HG02840 (cell line): ENCODE results near the gene CNMD.

ENCODE experiments used
- ATAC-seq: cut with Tn5 transposase; IDR thresholded peaks from one replicate; pipeline ENCODE4 v1.9.1; 2021; ENCODE audit warnings: mild to moderate bottlenecking, moderate library complexity, moderate number of reproducible peaks; ENCODE audit not compliant: unreplicated experiment, low FRiP score

Gene CNMD

DNA sequence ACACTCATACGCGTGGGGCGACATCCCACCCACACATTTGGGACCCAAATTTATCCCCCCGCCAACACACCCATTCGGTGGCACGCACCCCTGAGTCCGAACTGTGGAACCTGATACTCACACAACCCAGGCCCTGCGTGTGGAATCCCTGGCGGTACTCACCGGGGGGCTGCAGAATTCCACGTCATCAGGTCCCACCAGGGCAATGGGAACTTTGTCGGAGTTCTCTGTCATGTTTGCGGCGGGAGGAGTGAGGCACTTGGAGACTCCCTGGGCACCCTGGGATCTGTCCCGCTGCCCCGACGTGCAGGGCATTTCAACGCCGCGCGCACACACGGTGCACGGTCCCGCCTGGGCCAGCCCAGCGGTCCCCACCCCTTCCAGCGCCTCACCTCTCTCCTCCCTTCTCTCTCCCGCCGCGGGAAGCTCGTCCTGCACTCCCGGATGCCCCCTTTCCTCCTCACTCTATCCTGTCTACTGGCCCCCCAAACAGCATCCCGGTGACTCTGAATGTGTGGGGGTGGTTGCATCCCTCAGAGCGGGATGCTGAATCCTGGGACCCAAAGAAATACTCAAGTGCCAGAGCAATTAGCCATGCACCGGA, at the start of gene CNMD:
Gene CNMD (minus strand): TSS at position 353 of the 604 bp plus-strand sequence. CDS start 119 bp downstream, at position 234.
- ATAC-seq, result no peak

GRCh38 chr13:52788011-52788410, 48.4 kb upstream of the CNMD start:
- no peak for ATAC-seq

DNA sequence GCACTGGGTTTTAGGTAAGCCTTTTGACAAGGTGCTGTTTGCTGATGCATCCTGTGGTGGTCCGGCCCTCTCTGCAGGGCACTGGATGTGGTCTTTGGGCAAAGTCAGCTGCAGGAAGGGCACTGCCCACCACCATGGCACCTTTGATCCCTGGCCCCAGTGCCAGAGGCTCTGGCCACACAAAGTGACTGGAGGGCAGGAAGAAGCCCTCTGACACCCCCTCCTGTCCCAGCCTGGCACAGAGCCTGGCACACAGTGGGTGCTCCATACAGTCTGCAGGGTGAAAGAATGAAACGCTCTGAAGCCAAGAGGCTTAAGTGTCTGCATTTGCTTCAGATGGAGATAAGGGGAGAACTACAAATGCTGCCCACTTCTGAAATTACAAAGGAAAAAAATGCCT, 47.6 kb upstream of the CNMD start:
- ATAC-seq, result no peak

- no peak for ATAC-seq
Observed at GRCh38 chr13:52786766-52787165, 47.1 kb upstream of the CNMD start.

- no peak for ATAC-seq
Observed at GRCh38 chr13:52785739-52786138, 46.1 kb upstream of the CNMD start.

DNA sequence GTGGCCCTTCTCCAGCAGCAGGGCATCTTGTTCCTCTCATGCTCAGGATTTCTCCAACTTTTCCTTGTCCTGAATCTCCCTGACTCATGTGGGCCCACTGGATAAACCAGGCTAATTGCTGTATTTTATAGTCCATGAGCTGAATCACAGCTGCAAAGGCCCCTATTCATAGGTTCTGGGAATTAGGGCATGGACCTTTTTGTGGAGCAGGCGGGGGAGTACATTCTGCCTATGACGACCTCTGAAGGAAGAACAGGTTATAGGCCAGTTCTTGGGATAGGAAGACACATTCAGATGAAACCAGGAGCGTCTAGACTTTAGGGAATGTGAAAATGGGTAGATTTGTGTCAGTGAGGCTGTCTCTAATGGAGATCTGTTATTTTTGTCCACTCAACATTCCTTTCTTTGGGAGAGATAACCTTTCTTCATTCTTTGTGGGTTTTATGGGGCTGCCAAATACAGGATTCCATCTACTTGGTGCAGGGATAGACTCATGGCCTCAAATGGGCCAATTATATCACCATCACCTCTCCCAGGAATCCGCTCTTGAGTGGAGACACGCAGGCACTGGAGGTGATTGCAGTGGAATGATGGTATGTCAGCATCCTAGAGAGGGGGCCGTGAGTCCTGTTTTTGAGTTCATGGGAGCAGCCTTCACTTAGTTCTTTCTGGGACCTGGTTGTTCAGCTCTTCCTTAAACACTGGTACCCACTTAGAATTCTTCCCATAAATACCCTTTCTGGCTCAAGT, 45.1 kb upstream of the CNMD start:
- ATAC-seq, result no peak

GRCh38 chr13:52783943-52784342, 44.3 kb upstream of the CNMD start:
- ATAC-seq, result no peak

- no peak for ATAC-seq
Observed at GRCh38 chr13:52782471-52783448, 43.1 kb upstream of the CNMD start.

DNA sequence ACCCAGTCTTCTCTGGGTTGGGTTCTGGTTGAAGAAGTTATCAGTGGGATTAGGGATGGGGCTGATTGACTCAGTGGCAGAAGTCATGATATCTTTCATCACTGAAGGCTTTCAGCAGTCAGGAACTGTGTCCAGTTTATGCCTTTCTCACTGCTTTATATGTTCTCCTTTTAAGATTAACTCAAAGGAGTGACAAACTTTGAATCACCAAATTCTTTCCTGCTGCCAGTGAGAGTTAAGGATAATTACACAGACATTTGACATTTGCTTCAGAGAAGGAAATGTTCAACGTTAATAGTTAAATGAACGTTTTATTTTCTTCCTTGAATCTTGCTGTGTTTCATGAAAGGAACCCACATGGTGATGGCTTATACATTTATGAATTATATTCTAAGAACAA, 41.0 kb upstream of the CNMD start:
- ATAC-seq, result no peak

- ATAC-seq, result no peak
Observed at GRCh38 chr13:52780092-52780491, 40.5 kb upstream of the CNMD start.

- no peak for ATAC-seq
Observed at GRCh38 chr13:52779103-52779502, 39.5 kb upstream of the CNMD start.

- no peak for ATAC-seq
Observed at GRCh38 chr13:52776726-52777125, 37.1 kb upstream of the CNMD start.

- ATAC-seq, result no peak
Observed at GRCh38 chr13:52775511-52775910, 35.9 kb upstream of the CNMD start.

- no peak for ATAC-seq
Observed at GRCh38 chr13:52767949-52768516, 28.4 kb upstream of the CNMD start.

- ATAC-seq, result no peak
Observed at GRCh38 chr13:52765611-52766390, 26.2 kb upstream of the CNMD start.

GRCh38 chr13:52760077-52760476, 20.5 kb upstream of the CNMD start:
- ATAC-seq, result no peak

- no peak for ATAC-seq
Observed at GRCh38 chr13:52758114-52758513, 18.5 kb upstream of the CNMD start.

DNA sequence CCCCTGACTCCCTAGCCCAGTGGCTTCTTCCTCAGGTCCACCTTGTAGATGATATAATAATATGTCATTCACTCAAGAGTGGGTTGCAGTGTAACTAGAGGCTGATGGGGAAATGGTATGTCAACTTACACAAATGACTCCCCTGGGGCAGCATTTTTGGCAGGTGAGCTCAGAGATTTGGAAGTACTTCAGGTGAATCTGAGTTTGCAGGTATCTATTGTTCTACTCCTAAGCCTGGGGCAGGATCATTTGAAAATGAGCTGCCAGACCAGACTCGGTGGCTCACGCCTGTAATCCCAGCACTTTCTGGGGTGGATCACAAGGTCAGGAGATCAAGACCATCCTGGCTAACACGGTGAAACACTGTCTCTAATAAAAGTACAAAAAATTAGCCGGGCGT, 11.6 kb upstream of the CNMD start:
- ATAC-seq, result no peak

DNA sequence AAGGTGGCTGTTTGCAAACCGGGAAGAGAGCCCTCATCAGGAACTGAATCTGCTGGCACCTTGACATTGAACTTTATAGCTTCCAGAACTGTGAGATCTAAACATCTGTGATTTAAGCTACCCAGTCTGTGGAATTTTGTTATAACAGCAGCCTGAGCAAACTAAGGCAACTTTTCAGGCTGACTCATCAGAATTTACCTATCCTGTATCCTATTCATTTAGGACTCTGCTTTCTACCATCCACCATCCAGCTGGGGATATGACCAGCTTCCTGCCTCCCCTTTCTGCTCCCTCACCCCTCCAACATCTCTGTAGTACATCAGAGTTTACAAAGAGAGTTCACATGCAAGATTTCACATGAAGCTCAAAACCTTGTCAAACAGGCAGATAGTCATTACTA, 11.1 kb upstream of the CNMD start:
- ATAC-seq, result no peak

- no peak for ATAC-seq
Observed at GRCh38 chr13:52749419-52749818, 9.8 kb upstream of the CNMD start.
